ENCODE data around the gene ANO1. TPM values are rescaled to one million over a fixed set of nuclear protein-coding genes. Genes with fewer than 3 reads are reported as not detected.
"Not testable (repeated sequence)": the region's sequence is repeated elsewhere in the genome, so short reads cannot be mapped to it uniquely, and the experiment has no call there.

The ANO1 gene
- total and polyA plus RNA-seq, 5 experiments from 2014 or later: not detected

DNA sequence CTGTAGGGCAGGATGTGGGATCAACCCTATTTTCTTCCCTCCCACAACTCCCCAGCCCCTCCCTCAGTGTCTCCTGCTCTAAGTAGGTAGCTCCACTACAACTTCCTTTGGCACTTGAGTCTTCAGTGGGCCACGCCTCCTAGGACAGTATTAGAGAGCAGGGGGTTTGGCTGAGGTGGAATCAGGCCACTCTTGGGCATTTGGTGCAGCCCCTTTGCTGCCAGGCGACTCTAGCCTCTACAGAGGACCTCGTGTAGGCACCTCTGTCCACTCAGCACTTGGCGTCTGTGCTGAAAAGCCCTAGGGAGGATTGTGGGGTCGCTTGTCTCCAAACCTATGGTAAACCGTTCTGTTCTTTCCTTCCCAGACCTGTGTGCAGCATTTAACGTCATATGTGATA, 127.6 kb downstream of the ANO1 start:
- H3K27me3 Mint-ChIP-seq: no peaks in the 10 kb centered on the region
- H3K9me3 Mint-ChIP-seq: no peaks in the 10 kb centered on the region
- no peak for ATAC-seq
- POLR2A ChIA-PET: no interaction called here
- peak overlapping the region in 9 of 10 donors; percentile 52 to 98 (median 97) for H3K4me3 Mint-ChIP-seq
- DNase-seq: no peak
- peak overlapping the region; percentile 53 to 98 (median 90) for H3K27ac Mint-ChIP-seq
- peaks cover 0 to 59% (median 11%) of the 10 kb centered on the region in 3 donors for H3K36me3 Mint-ChIP-seq
- H3K4me1 Mint-ChIP-seq: peaks cover 29 to 64% (median 62%) of the 10 kb centered on the region in 4 donors

DNA sequence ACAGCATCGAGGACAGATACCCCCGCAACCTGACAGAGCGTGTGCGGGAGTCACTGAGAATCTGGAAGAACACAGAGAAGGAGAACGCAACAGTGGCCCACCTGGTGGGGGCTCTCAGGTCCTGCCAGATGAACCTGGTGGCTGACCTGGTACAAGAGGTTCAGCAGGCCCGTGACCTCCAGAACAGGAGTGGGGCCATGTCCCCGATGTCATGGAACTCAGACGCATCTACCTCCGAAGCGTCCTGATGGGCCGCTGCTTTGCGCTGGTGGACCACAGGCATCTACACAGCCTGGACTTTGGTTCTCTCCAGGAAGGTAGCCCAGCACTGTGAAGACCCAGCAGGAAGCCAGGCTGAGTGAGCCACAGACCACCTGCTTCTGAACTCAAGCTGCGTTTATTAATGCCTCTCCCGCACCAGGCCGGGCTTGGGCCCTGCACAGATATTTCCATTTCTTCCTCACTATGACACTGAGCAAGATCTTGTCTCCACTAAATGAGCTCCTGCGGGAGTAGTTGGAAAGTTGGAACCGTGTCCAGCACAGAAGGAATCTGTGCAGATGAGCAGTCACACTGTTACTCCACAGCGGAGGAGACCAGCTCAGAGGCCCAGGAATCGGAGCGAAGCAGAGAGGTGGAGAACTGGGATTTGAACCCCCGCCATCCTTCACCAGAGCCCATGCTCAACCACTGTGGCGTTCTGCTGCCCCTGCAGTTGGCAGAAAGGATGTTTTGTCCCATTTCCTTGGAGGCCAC, 128.3 kb downstream of the ANO1 start:
- peak overlapping the region in 9 of 10 donors; percentile 53 to 98 (median 84) for H3K27ac Mint-ChIP-seq
- H3K9me3 Mint-ChIP-seq: no peaks in the 10 kb centered on the region
- H3K4me1 Mint-ChIP-seq: peaks cover 29 to 64% (median 62%) of the 10 kb centered on the region in 4 donors
- ATAC-seq: no peak
- no peak for DNase-seq
- peaks cover 0 to 59% (median 11%) of the 10 kb centered on the region in 3 donors for H3K36me3 Mint-ChIP-seq
- POLR2A ChIA-PET: no interaction called here
- H3K4me3 Mint-ChIP-seq: peak overlapping the region in 8 of 10 donors; percentile 36 to 98 (median 94)
- no peaks in the 10 kb centered on the region for H3K27me3 Mint-ChIP-seq

DNA sequence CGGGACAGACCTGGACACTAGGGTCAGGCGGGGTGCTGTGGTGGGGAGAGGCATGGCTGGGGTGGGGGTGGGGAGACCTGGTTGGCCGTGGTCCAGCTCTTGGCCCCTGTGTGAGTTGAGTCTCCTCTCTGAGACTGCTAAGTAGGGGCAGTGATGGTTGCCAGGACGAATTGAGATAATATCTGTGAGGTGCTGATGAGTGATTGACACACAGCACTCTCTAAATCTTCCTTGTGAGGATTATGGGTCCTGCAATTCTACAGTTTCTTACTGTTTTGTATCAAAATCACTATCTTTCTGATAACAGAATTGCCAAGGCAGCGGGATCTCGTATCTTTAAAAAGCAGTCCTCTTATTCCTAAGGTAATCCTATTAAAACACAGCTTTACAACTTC, 128.9 kb downstream of the ANO1 start:
- DNase-seq (no peak), ATAC-seq (no peak)
- POLR2A ChIA-PET: no interaction called here
- Mint-ChIP-seq H3K9me3 (no peaks in the 10 kb centered on the region), H3K36me3 (peaks cover 0 to 59% (median 11%) of the 10 kb centered on the region in 3 donors), H3K4me1 (peaks cover 29 to 64% (median 62%) of the 10 kb centered on the region in 4 donors), H3K27me3 (no peaks in the 10 kb centered on the region), H3K4me3 (peak overlapping the region in 1 of 10 donors; percentile 48), H3K27ac (peak overlapping the region in 5 of 10 donors; percentile 10 to 84 (median 40))

DNA sequence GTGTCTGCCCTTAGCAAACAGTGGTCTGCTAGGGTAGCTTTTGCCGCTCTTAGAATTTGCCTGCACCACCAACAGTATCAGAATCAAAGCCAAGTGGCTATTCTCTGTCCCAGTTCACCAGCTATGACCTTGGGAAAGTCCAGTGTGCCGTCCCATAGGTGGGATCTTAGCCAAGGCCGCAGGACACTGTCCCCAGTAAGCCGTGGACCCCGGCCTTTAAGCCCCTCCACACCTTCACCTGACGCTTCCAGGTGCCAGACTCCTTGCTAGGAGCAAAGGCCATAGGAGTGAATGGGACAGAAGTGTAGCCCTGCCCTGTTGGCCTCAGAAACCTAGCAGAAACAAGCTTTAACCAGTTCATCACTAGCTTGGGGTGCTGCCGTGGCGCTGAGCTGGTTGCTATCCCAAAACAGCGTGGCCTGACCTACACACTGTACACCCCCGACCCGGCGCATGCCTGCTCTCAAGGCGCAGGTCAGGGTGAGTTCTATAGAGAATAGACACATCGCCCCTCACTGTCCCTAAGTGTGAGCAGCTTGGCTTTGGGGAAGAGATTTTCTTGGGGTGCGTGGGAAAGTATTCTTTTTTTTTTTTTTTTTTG, 129.5 kb downstream of the ANO1 start:
- Mint-ChIP-seq H3K4me1 (peaks cover 31 to 64% (median 59%) of the 10 kb centered on the region in 4 donors), H3K36me3 (peaks cover 0 to 59% (median 11%) of the 10 kb centered on the region in 3 donors), H3K27ac (peak overlapping the region in 4 of 10 donors; percentile 20 to 49 (median 33)), H3K27me3 (no peaks in the 10 kb centered on the region), H3K4me3 (peak overlapping the region in 1 of 10 donors; percentile 66), H3K9me3 (no peaks in the 10 kb centered on the region)
- DNase-seq: no peak
- no peak for ATAC-seq
- POLR2A ChIA-PET: no interaction called here

DNA sequence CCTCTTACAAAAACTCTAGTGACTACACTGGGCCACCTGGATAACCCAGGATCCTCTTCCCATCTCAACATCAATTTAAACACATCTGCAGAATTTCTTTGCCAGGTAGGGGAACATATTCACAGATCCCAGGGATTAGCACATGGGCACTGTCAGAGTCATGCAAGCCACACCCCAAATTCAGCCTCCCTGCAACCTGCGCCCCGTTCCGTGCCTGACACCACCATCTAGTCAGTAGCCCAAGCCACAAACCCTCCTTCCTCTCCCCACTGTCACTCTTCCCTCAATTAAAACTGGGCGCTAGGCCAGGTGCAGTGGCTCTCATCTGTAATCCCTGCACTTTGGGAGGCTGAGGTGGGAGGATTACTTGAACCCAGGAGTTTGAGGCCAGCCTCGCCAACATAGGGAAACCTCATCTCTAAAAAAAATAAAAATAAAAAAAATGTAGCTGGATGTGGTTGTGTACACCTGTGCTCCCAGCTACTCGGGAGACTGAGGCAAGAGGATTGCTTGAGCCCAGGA, 131.3 kb downstream of the ANO1 start:
- DNase-seq (no peak), ATAC-seq (no peak)
- H3K27ac Mint-ChIP-seq: peak overlapping the region in 6 of 10 donors; percentile 19 to 85 (median 60)
- peaks cover 0 to 57% (median 11%) of the 10 kb centered on the region in 3 donors for H3K36me3 Mint-ChIP-seq
- H3K27me3 Mint-ChIP-seq: no peaks in the 10 kb centered on the region
- peak overlapping the region in 1 of 10 donors; percentile 43 for H3K4me3 Mint-ChIP-seq
- H3K4me1 Mint-ChIP-seq: peaks cover 29 to 55% (median 49%) of the 10 kb centered on the region in 4 donors
- POLR2A ChIA-PET: no interaction called here
- no peaks in the 10 kb centered on the region for H3K9me3 Mint-ChIP-seq

DNA sequence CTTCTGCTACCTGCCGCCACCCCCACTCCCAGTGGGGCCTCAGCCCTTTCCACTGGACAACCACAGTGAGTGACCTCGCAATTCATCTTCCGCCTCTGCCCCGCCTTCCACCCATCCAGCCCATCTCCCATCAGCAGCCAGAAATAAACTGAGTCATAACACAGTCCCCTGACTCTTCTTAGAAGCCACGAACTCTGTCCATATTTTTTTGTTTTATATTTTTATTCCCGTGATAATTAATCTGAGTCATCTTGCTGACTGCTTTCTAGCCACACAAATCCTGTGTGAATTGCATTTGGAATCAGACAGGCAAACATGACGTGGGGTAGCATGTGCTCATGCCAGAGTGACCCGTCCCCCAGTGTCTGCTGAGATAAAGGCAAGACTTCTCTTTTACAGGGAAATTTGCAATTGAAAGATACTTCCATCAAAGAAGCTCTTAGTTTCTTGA, 132.0 kb downstream of the ANO1 start:
- Mint-ChIP-seq H3K27me3 (no peaks in the 10 kb centered on the region), H3K4me3 (no peak overlapping the region), H3K9me3 (no peaks in the 10 kb centered on the region), H3K27ac (peak overlapping the region in 8 of 10 donors; percentile 4 to 88 (median 46)), H3K36me3 (peaks cover 0 to 51% (median 11%) of the 10 kb centered on the region in 3 donors), H3K4me1 (peaks cover 27 to 49% (median 43%) of the 10 kb centered on the region in 4 donors)
- DNase-seq (no peak), ATAC-seq (no peak)
- POLR2A ChIA-PET: no interaction called here

DNA sequence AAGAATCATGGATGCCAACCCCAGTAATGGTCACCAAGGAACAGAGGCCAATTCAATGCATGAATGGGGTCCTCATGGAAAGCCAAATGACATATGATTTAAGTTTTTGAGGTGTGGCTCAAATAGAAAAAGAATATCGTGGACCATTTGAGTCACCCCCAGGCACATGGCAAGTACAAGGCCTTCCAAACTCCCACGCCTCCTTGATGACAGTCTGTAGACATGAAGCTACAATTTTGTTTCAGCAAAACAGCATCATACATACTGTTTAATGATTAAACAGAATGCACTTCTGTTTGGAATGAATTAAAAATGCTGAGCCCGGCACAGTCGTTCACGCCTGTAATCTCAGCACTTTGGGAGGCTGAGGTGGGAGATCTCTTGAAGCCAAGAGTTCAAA, 132.4 kb downstream of the ANO1 start:
- peak overlapping the region in 3 of 10 donors; percentile 19 to 85 (median 66) for H3K27ac Mint-ChIP-seq
- POLR2A ChIA-PET: no interaction called here

DNA sequence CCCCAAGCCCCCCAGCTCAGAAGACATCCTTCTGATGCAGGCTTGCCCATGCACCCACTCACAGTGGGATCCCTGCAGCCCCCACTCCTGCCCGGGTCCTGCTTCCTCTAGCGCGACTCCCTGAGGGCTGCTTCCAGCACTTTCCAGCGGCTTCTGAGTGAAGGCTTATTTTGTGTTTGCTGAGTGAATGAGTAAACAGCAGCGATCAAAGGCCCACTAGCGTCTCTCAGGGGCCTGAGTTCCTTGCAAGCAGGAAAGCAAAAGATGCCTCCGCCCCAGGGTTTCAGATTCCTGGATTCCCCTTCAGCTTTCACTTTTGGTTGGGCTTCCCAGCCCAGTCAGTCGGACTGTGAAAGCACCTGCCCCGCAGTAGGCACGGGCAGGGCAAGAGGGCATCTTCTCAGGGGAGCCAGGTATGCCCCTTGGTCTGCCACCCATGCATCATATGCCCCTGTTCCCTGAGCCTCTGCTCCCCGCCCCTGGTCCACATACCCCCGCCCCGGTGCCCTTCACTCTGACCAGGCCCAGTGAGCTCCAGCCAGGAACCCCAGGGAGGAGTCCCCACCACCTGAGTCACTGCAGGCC, 134.2 kb downstream of the ANO1 start:
- POLR2A ChIA-PET: interaction anchor here (2.0 kb wide), 1 partner anchor 9 kb away, joined by 10 read pairs; the partner anchor contains the start of gene FADD
- ATAC-seq (no peak), DNase-seq (no peak)
- Mint-ChIP-seq H3K9me3 (no peaks in the 10 kb centered on the region), H3K27me3 (peaks cover 0 to under 1% (median 0%) of the 10 kb centered on the region in 5 donors), H3K27ac (peak overlapping the region in 5 of 10 donors; percentile 44 to 77 (median 69)), H3K4me1 (peaks cover 18 to 28% (median 23%) of the 10 kb centered on the region in 4 donors), H3K4me3 (peak overlapping the region in 1 of 10 donors; percentile 47), H3K36me3 (peaks cover 0 to 29% (median 3%) of the 10 kb centered on the region in 3 donors)

More for the DNA sequence above, 132.4 kb downstream of the ANO1 start:
- ATAC-seq: no peak
- Mint-ChIP-seq H3K27me3 (no peaks in the 10 kb centered on the region), H3K4me1 (peaks cover 25 to 45% (median 38%) of the 10 kb centered on the region in 4 donors), H3K4me3 (no peak overlapping the region), H3K9me3 (no peaks in the 10 kb centered on the region), H3K36me3 (peaks cover 0 to 46% (median 11%) of the 10 kb centered on the region in 3 donors)
- no peak for DNase-seq

DNA sequence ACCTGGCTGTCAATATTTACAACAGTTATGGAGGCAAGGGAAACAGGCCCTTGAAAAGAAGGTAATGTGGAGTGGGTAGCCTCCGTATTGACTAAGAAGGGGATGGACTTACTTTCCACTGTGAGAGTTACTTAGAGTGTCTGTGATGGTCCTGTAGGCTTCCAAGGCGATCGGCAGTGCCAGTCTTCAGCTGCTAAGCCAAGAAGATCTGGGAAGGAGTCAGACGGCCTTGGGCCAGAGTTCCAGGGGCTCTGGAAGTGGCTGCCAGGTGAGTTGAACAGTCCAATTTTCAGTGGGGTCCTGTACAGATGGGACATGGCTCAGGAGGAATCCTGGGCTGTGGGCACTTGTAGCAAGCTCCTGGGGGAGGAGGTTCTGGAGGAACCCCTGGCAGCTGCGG, 139.3 kb downstream of the ANO1 start:
- H3K4me3 Mint-ChIP-seq, H3K4me1 Mint-ChIP-seq, H3K9me3 Mint-ChIP-seq, ATAC-seq, POLR2A ChIA-PET, H3K36me3 Mint-ChIP-seq: not testable (repeated sequence)
- Mint-ChIP-seq H3K27me3 (peaks cover 0 to 26% (median 19%) of the 10 kb centered on the region in 5 donors), H3K27ac (peak overlapping the region in 1 of 10 donors; percentile 10)
- peak in 1 of 10 donors; percentile 15 for DNase-seq

DNA sequence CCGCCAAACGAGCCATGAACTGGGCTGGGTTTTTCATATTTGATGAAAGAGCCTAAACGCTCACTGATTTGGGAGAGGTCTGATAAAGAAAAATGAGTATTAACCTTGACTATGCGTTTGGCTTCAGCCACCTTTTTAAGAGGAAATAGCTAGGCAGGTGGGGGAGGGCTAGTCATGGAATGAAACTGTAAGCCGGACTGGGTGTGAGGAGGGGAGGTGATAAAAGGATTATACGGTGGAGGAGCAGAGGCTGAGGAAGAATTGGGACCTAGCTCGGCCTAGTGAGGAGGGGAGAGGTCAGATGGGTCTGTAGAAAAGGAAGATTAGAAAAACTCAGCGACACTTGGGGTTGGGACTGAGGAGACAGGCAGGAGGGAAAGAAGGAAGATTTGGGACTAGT, 140.0 kb downstream of the ANO1 start:
- peaks cover 0 to 27% (median 19%) of the 10 kb centered on the region in 5 donors for H3K27me3 Mint-ChIP-seq
- POLR2A ChIA-PET, ATAC-seq, H3K4me3 Mint-ChIP-seq, H3K36me3 Mint-ChIP-seq, H3K9me3 Mint-ChIP-seq, H3K4me1 Mint-ChIP-seq: not testable (repeated sequence)
- DNase-seq: peak in 1 of 10 donors; percentile 1
- peak overlapping the region in 1 of 10 donors; percentile 10 for H3K27ac Mint-ChIP-seq

DNA sequence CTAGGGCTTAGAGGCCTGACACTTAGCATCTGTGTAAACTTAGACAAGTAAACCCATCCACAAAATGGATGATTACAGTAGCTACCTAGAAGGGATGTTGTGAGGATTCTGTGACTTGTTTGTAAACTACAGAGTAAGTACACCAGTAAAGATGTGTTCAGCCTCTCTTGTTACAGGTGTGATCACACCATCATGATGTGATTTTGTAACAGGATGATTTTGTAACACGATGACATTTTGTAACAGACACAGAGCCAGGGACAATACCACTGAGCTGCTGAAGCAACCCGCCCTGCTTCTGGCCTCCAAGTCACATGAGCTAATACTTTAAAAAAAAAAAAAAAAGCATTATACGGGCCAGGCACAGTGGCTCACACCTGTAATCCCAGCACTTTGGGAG, 142.0 kb downstream of the ANO1 start:
- Mint-ChIP-seq H3K27me3 (peaks cover 0 to 39% (median 19%) of the 10 kb centered on the region in 5 donors), H3K4me1 (peaks cover 0 to 3% (median 0%) of the 10 kb centered on the region in 4 donors), H3K27ac (no peak overlapping the region), H3K9me3 (no peaks in the 10 kb centered on the region), H3K36me3 (peaks cover 0 to 4% (median 4%) of the 10 kb centered on the region in 3 donors), H3K4me3 (no peak overlapping the region)
- DNase-seq (no peak), ATAC-seq (no peak)
- POLR2A ChIA-PET: no interaction called here

DNA sequence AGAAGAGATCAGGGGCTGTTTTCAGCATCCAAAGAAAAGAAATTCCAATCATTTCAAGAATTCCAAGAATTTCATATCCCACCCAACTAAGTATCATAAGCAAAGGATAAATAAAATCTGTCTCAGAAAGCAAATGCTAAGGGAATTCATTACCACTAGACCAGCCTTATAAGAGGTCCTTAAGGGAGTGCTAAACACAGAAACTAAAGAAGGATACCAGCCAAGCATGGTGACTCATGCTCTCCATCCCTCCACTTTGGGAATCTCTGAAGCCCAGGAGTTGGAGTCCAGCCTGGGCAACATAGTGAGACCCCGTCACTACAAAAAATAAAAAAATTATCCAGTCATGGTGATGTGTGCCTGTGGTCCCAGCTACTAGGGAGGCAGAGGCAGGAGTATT, 142.8 kb downstream of the ANO1 start:
- H3K4me3 Mint-ChIP-seq: no peak overlapping the region
- no peak for ATAC-seq
- H3K27me3 Mint-ChIP-seq: peaks cover 0 to 42% (median 19%) of the 10 kb centered on the region in 5 donors
- POLR2A ChIA-PET: interaction anchor here (0.7 kb wide), 1 partner anchor 30 kb away, joined by 4 read pairs; no protein-coding TSS in a partner anchor
- peak in 1 of 10 donors; percentile 4 for DNase-seq
- H3K4me1 Mint-ChIP-seq: peaks cover 0 to 3% (median 0%) of the 10 kb centered on the region in 4 donors
- H3K36me3 Mint-ChIP-seq: peaks cover 0 to 4% (median 4%) of the 10 kb centered on the region in 3 donors
- no peak overlapping the region for H3K27ac Mint-ChIP-seq
- H3K9me3 Mint-ChIP-seq: no peaks in the 10 kb centered on the region

All from naive thymus-derived CD8-positive, alpha-beta T cell (primary cell).